ENCODE data around the gene ARTN.
A peak's percentile ranks its signal among the peaks of the same experiment; 100 is the strongest.

ARTN gene

GRCh38 chr1:43947874-43948437, 14.4 kb downstream of the ARTN start:
- no peak for DNase-seq

GRCh38 chr1:43949678-43950077, 16.1 kb downstream of the ARTN start:
- no peak for DNase-seq

GRCh38 chr1:43951021-43951985, 17.7 kb downstream of the ARTN start:
- DNase-seq: no peak

GRCh38 chr1:43952731-43953346, 19.2 kb downstream of the ARTN start:
- DNase-seq: no peak

- no peak for DNase-seq
These were observed 19.8 kb downstream of the ARTN start for GRCh38 chr1:43953361-43953760.

- no peak for DNase-seq
These were observed 20.4 kb downstream of the ARTN start for GRCh38 chr1:43954036-43954435.

- DNase-seq: no peak
These were observed 22.6 kb downstream of the ARTN start for GRCh38 chr1:43956234-43956633.

- no peak for DNase-seq
These were observed 23.9 kb downstream of the ARTN start for GRCh38 chr1:43957407-43958040.

- DNase-seq: no peak
These were observed 25.0 kb downstream of the ARTN start for GRCh38 chr1:43958351-43959255.

- DNase-seq: no peak
These were observed 27.2 kb downstream of the ARTN start for GRCh38 chr1:43960798-43961197.

GRCh38 chr1:43961692-43962091, 28.1 kb downstream of the ARTN start:
- DNase-seq: no peak

GRCh38 chr1:43962324-43962723, 28.7 kb downstream of the ARTN start:
- no peak for DNase-seq

- DNase-seq: no peak
These were observed 29.4 kb downstream of the ARTN start for GRCh38 chr1:43963006-43963405.

GRCh38 chr1:43963890-43964289, 30.3 kb downstream of the ARTN start:
- DNase-seq: no peak

- DNase-seq: no peak
These were observed 31.7 kb downstream of the ARTN start for GRCh38 chr1:43965316-43965715.

- no peak for DNase-seq
These were observed 34.8 kb downstream of the ARTN start for GRCh38 chr1:43968348-43968948.

GRCh38 chr1:43969416-43969745, 35.8 kb downstream of the ARTN start:
- no peak for DNase-seq

GRCh38 chr1:43969746-43970466, 36.3 kb downstream of the ARTN start, which contains the start of gene DPH2:
Gene DPH2, plus strand, starts transcription at chr1:43970010. Its CDS starts 166 bp downstream, at chr1:43970176.
- DNase-seq: peak; percentile 89 to 96 (median 94)

GRCh38 chr1:43970502-43970901, 36.9 kb downstream of the ARTN start:
- no peak for DNase-seq

- no peak for DNase-seq
These were observed 37.3 kb downstream of the ARTN start for GRCh38 chr1:43970911-43971310.

GRCh38 chr1:43971336-43971980, 37.9 kb downstream of the ARTN start:
- DNase-seq: no peak

All from T-helper 1 cell (primary cell).